GM10266 (cell line): ENCODE measurements around the gene SNAP25.

Experiments used
- DNase-seq: peaks from one replicate; pipeline ENCODE4 v3.0.0; 2012; ENCODE audit errors: extremely low spot score
- TF ChIP-seq, protein P1 (sequence below): IDR thresholded peaks from 2 replicates; pipeline ENCODE4 v1.5.1; 2012; ENCODE audit warnings: mild to moderate bottlenecking, low read depth; ENCODE audit not compliant: control insufficient read depth, insufficient read depth; ENCODE audit errors: missing control alignments

Gene SNAP25

DNA sequence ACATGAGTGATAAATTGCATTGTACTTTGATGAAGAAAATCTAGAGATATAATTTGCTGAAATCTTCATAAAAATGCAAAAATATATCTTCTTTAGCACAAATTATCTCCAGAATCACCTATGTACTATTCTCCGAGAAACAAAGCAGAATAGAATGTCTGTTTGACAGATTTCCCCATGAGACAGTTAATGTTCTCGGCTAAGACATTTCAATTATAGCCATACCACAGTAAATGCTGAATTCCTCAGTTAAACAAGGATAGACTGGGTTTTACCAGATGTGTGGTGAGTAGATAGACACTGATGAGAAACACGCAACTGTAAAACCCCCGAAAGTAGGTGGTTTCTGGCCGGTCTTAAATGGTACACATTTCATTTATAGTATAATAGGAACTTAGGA is 69.8 kb downstream of the SNAP25 start:
- TF ChIP-seq, protein P1, sequence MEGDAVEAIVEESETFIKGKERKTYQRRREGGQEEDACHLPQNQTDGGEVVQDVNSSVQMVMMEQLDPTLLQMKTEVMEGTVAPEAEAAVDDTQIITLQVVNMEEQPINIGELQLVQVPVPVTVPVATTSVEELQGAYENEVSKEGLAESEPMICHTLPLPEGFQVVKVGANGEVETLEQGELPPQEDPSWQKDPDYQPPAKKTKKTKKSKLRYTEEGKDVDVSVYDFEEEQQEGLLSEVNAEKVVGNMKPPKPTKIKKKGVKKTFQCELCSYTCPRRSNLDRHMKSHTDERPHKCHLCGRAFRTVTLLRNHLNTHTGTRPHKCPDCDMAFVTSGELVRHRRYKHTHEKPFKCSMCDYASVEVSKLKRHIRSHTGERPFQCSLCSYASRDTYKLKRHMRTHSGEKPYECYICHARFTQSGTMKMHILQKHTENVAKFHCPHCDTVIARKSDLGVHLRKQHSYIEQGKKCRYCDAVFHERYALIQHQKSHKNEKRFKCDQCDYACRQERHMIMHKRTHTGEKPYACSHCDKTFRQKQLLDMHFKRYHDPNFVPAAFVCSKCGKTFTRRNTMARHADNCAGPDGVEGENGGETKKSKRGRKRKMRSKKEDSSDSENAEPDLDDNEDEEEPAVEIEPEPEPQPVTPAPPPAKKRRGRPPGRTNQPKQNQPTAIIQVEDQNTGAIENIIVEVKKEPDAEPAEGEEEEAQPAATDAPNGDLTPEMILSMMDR, result no peak
- DNase-seq, result no peak

DNA sequence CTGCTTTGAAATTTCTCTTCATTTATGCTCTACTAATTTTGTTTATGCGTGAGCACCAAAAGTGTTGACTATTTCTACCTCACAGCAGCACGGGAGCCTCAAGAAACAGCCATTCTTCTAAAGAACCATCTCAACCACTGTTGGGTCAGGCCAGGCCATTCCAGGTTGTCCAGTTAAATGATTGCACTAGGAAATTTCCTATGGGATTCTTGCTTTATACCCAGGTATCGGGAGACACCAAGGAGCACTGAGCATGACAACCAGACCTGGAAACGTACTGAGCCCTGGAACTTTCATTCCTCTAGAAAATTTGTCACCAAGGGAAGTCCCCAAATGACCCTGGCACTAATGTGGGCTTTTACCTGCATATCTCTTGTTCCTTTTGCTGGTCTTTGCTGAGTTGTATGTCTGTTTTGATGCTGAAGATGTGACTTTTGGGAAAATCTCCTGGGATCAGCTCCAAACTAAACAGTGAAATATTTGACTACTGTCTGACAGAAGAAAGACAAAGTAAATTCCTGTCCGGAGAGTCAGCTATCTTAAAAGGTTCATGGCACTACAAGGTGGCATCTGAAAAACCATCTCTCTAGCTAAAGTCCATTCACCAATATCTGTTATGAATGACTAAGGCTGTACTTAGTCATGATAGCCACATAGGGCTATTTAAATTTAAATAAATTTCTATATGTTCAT is 70.5 kb downstream of the SNAP25 start:
- TF ChIP-seq, protein P1, result no peak
- DNase-seq, result no peak

DNA sequence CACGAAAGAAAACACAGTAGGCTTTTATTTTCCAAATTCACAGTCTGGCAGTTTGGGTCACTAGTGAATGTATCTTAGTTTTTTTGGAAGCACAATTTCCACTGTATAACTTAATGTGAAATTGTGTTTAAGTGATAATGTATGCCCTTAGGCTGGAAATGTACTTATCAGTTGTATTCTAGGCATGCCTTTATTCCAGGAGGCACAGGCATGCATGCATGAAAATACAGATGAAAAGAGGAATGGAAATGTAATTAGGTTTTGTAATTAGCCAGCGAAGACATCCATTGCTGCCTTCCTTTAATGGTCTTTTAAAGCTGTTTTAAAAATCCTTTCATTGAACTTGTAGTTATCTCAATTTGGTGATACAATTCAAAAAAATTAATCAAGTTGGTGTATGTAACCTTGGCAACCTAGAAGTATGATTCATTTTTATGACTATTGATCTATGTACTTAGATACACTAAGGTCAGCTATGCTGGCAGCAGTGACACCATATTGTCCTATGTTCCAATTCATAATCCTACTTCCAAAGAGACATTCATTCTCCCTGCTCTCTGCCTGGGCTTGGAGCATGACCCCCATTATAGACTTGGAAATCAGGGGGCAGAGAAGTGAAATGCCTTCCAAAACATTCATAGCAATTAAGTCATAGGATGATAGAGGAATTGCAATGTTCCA is 73.1 kb downstream of the SNAP25 start:
- no peak for DNase-seq
- TF ChIP-seq, protein P1, result no peak

DNA sequence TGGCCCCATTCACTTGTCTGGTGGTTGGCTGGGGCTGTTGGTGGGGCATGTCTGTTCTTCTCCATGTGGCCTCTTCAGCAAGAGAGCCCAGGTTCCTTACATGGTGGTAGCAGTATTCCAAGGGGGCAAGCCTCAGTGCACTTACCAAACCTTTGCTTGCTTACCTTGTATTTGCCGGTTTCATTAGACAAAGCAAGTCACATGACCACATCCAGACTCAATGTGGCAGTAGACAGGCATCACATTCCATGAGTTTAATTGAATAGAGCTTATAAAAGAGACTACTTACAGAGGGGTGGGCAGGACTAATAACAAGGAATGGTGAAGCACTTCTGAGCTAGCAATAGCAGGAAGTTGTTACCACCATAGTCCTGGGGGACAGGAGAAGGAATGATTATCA is 78.6 kb downstream of the SNAP25 start:
- DNase-seq, result no peak
- TF ChIP-seq, protein P1, result no peak

DNA sequence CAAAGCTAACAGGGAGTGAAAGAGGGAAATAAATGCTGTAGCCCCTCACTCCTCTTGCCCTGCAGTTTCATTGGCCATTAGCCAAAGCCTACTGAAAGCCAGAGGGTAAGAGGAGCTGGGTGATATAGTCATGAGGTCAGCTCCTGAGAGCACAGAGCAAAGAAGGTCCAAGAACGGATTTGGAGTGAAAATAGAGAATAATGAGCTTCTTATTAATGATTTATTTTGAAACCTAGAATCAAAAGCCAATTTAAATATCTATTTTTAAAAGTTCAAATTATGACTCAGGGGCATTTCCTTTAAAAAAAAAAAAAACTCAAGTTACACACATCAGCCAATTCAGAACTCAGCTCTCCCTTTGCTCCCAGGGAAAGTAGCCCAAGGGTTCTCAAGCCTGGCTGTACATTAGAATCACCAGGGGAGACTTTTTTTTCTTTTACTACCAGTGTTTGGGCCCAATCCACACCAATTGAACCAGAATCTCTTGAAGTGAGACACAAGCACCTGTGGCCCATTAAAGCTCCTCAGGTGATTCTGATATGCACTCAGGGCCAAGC is 79.1 kb downstream of the SNAP25 start:
- TF ChIP-seq, protein P1, result no peak
- no peak for DNase-seq

DNA sequence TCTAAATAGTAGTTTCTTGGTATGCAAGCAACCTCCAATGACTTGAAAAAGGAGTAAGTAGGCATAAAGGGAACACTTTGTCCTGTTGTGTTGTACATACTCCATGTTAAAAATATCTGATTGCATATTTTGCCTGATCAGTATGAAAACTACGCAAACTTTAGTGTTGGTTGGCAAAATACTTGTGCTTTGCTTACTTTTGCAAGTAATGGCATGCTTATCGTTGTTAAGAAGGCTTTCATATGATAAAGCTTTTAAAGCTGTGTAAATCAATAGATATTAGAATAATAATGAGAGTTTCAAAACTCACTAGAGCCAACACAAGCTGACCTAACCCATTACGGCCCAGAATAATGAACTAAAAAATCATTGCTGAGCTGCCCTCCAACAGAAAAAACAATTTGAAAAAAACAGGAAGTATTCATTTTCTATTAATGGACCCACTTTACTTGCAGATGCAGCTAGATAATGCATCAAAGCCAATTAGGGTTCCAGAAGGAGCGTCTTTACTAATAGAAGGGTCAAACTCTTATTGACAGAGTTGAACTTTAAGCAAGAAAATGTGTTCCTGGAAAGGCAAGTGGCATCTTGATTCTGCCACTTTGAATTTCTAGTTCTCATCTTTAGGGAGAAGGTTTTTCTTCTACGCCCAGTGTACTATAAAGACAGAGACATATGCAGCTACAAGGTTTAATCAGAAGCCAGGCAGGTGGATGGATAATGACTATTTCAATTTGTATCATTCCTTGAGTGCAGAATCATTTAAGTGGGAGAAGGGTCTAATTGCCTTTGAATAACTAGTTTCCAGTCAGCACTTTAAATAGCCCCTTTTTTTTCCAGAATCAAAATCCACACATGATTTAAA is 82.2 kb downstream of the SNAP25 start:
- no peak for DNase-seq
- TF ChIP-seq, protein P1, result no peak

DNA sequence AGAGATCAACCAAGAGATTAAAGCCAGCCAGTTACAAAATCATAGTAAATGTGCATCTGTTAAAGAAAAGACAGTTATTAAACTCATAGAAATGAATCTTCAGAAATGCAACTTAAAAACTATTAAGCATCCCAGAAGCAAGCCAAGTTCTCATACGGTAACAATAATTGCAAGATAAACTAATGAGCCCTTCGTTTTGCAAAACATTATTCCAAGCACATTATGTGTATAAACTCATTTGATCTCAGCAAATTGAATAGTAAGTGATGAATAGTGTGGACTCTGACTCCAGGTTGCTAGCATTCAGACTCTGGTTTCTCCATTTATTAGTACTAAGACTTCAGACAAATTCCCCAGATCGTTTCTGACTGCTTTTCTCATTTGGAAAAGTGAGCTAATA is 85.2 kb downstream of the SNAP25 start:
- DNase-seq, result no peak

More for the DNA sequence above, 85.2 kb downstream of the SNAP25 start:
- TF ChIP-seq, protein P1, result no peak
